ENCODE measurements around the gene AIFM1.

Gene AIFM1

GRCh38 chrX:130103605-130104004, 62.0 kb downstream of the AIFM1 start:
- Histone ChIP-seq H3K4me2 (ENCODE audit: low read length) (no peak overlapping the region), H2BK5ac (ENCODE audit: low read depth, low read length, poor library complexity) (no peak overlapping the region), H3K27ac (ENCODE audit: low read depth, low read length) (no peak overlapping the region), H2AK5ac (ENCODE audit: low read length) (no peak overlapping the region), H3K18ac (ENCODE audit: low read length) (no peak overlapping the region), H3K23ac (ENCODE audit: low read length) (no peak overlapping the region), H3K79me2 (ENCODE audit: control insufficient read depth, insufficient read depth, low read length, poor library complexity) (peaks cover 11% of the 10 kb centered on the region), H3K4ac (ENCODE audit: low read depth, low read length) (peak overlapping the region; percentile 93), H3K36me3 (ENCODE audit: control insufficient read depth in 1 of 2, insufficient read depth in 2 of 2, low read length in 2 of 2) (no peaks in the 10 kb centered on the region), H4K8ac (ENCODE audit: low read depth, low read length) (no peak overlapping the region), H3K9ac (ENCODE audit: low read length) (no peak overlapping the region), H4K12ac (ENCODE audit: low read depth, low read length) (no peak overlapping the region), H2BK120ac (ENCODE audit: insufficient read depth, low read length, poor library complexity) (no peak overlapping the region), H3K79me1 (ENCODE audit: low read length) (peaks cover 4% of the 10 kb centered on the region), H3K27me3 (ENCODE audit: insufficient read depth, low read length) (no peaks in the 10 kb centered on the region), H3K4me3 (ENCODE audit: low read depth, low read length) (no peak overlapping the region), H3K9me3 (ENCODE audit: insufficient read depth, low read depth, low read length) (no peaks in the 10 kb centered on the region), H4K91ac (ENCODE audit: low read depth, low read length) (no peak overlapping the region), H3K4me1 (ENCODE audit: control insufficient read depth in 1 of 2, insufficient read depth in 2 of 2, low read length in 2 of 2) (peaks cover 31 to 33% of the 10 kb centered on the region in 2 experiments), H2AFZ (ENCODE audit: insufficient read depth, low read length, poor library complexity) (no peak overlapping the region), H2BK12ac (ENCODE audit: low read length) (no peak overlapping the region), H3K14ac (ENCODE audit: low read length) (no peak overlapping the region)
- no CpG with 5 or more reads among the region's 3 CpGs for WGBS (ENCODE audit: extremely low coverage, insufficient coverage, insufficient read length)
- DNase-seq: no peak

- Histone ChIP-seq H3K4me1 (ENCODE audit: control insufficient read depth in 1 of 2, insufficient read depth in 2 of 2, low read length in 2 of 2) (peaks cover 24 to 29% of the 10 kb centered on the region in 2 experiments), H3K14ac (ENCODE audit: low read length) (no peak overlapping the region), H3K9ac (ENCODE audit: low read length) (no peak overlapping the region)
Measured at GRCh38 chrX:130100180-130100579, 65.5 kb downstream of the AIFM1 start.

GRCh38 chrX:130098210-130098552, 67.5 kb downstream of the AIFM1 start:
- Histone ChIP-seq H3K27ac (ENCODE audit: low read depth, low read length) (peak overlapping the region; percentile 84), H3K79me2 (ENCODE audit: control insufficient read depth, insufficient read depth, low read length, poor library complexity) (peaks cover 1% of the 10 kb centered on the region), H4K8ac (ENCODE audit: low read depth, low read length) (no peak overlapping the region), H3K23ac (ENCODE audit: low read length) (no peak overlapping the region), H2BK120ac (ENCODE audit: insufficient read depth, low read length, poor library complexity) (peak overlapping the region; percentile 66), H2AFZ (ENCODE audit: insufficient read depth, low read length, poor library complexity) (peak overlapping the region; percentile 3), H3K4me1 (ENCODE audit: control insufficient read depth in 1 of 2, insufficient read depth in 2 of 2, low read length in 2 of 2) (peaks cover 22 to 27% of the 10 kb centered on the region in 2 experiments), H2BK5ac (ENCODE audit: low read depth, low read length, poor library complexity) (peak overlapping the region; percentile 85), H3K4ac (ENCODE audit: low read depth, low read length) (peak overlapping the region; percentile 42), H3K79me1 (ENCODE audit: low read length) (peaks cover 11% of the 10 kb centered on the region), H3K4me2 (ENCODE audit: low read length) (peak overlapping the region; percentile 16), H4K91ac (ENCODE audit: low read depth, low read length) (peak overlapping the region; percentile 43), H3K14ac (ENCODE audit: low read length) (peak overlapping the region; percentile 51), H3K18ac (ENCODE audit: low read length) (peak overlapping the region; percentile 86), H3K36me3 (ENCODE audit: control insufficient read depth in 1 of 2, insufficient read depth in 2 of 2, low read length in 2 of 2) (peaks cover 3 to 4% of the 10 kb centered on the region in 2 experiments), H2AK5ac (ENCODE audit: low read length) (peak overlapping the region; percentile 24), H3K9me3 (ENCODE audit: insufficient read depth, low read depth, low read length) (no peaks in the 10 kb centered on the region), H3K9ac (ENCODE audit: low read length) (no peak overlapping the region), H3K4me3 (ENCODE audit: low read depth, low read length) (no peak overlapping the region), H3K27me3 (ENCODE audit: insufficient read depth, low read length) (no peaks in the 10 kb centered on the region), H4K12ac (ENCODE audit: low read depth, low read length) (peak overlapping the region; percentile 51), H2BK12ac (ENCODE audit: low read length) (no peak overlapping the region)
- WGBS (ENCODE audit: extremely low coverage, insufficient coverage, insufficient read length): no CpG with 5 or more reads among the region's 5 CpGs
- DNase-seq: no peak

More at GRCh38 chrX:130100180-130100579, 65.5 kb downstream of the AIFM1 start:
- peak overlapping the region; percentile 47 for H3K4ac ChIP-seq (ENCODE audit: low read depth, low read length)
- H3K9me3 ChIP-seq (ENCODE audit: insufficient read depth, low read depth, low read length): no peaks in the 10 kb centered on the region
- peak; percentile 50 to 51 for DNase-seq
- H3K27me3 ChIP-seq (ENCODE audit: insufficient read depth, low read length): no peaks in the 10 kb centered on the region
- no peak overlapping the region for H3K27ac ChIP-seq (ENCODE audit: low read depth, low read length)
- no peak overlapping the region for H3K18ac ChIP-seq (ENCODE audit: low read length)
- H4K12ac ChIP-seq (ENCODE audit: low read depth, low read length): no peak overlapping the region
- no peak overlapping the region for H3K4me3 ChIP-seq (ENCODE audit: low read depth, low read length)
- no CpG with 5 or more reads among the region's 5 CpGs for WGBS (ENCODE audit: extremely low coverage, insufficient coverage, insufficient read length)
- H4K91ac ChIP-seq (ENCODE audit: low read depth, low read length): peak overlapping the region; percentile 35
- H3K36me3 ChIP-seq (ENCODE audit: control insufficient read depth in 1 of 2, insufficient read depth in 2 of 2, low read length in 2 of 2): no peaks in the 10 kb centered on the region
- H3K4me2 ChIP-seq (ENCODE audit: low read length): no peak overlapping the region
- H4K8ac ChIP-seq (ENCODE audit: low read depth, low read length): no peak overlapping the region
- H2AFZ ChIP-seq (ENCODE audit: insufficient read depth, low read length, poor library complexity): no peak overlapping the region
- H3K79me2 ChIP-seq (ENCODE audit: control insufficient read depth, insufficient read depth, low read length, poor library complexity): peaks cover 6% of the 10 kb centered on the region
- no peak overlapping the region for H2BK5ac ChIP-seq (ENCODE audit: low read depth, low read length, poor library complexity)
- no peak overlapping the region for H2AK5ac ChIP-seq (ENCODE audit: low read length)
- H3K79me1 ChIP-seq (ENCODE audit: low read length): peaks cover 9% of the 10 kb centered on the region
- no peak overlapping the region for H3K23ac ChIP-seq (ENCODE audit: low read length)
- H2BK120ac ChIP-seq (ENCODE audit: insufficient read depth, low read length, poor library complexity): no peak overlapping the region
- H2BK12ac ChIP-seq (ENCODE audit: low read length): no peak overlapping the region

- Histone ChIP-seq H3K9me3 (ENCODE audit: insufficient read depth, low read depth, low read length) (no peaks in the 10 kb centered on the region), H3K27ac (ENCODE audit: low read depth, low read length) (peak overlapping the region; percentile 84), H3K4me1 (ENCODE audit: control insufficient read depth in 1 of 2, insufficient read depth in 2 of 2, low read length in 2 of 2) (peaks cover 22 to 27% of the 10 kb centered on the region in 2 experiments), H3K36me3 (ENCODE audit: control insufficient read depth in 1 of 2, insufficient read depth in 2 of 2, low read length in 2 of 2) (peaks cover 3 to 4% of the 10 kb centered on the region in 2 experiments), H3K4me2 (ENCODE audit: low read length) (no peak overlapping the region), H3K79me2 (ENCODE audit: control insufficient read depth, insufficient read depth, low read length, poor library complexity) (peaks cover 1% of the 10 kb centered on the region), H3K23ac (ENCODE audit: low read length) (no peak overlapping the region), H3K4me3 (ENCODE audit: low read depth, low read length) (no peak overlapping the region), H3K79me1 (ENCODE audit: low read length) (peaks cover 11% of the 10 kb centered on the region), H3K4ac (ENCODE audit: low read depth, low read length) (peak overlapping the region; percentile 64), H3K27me3 (ENCODE audit: insufficient read depth, low read length) (no peaks in the 10 kb centered on the region), H2BK12ac (ENCODE audit: low read length) (peak overlapping the region; percentile 77), H3K9ac (ENCODE audit: low read length) (no peak overlapping the region), H4K91ac (ENCODE audit: low read depth, low read length) (peak overlapping the region; percentile 43), H2BK5ac (ENCODE audit: low read depth, low read length, poor library complexity) (peak overlapping the region; percentile 85), H3K18ac (ENCODE audit: low read length) (peak overlapping the region; percentile 86), H2AK5ac (ENCODE audit: low read length) (no peak overlapping the region), H3K14ac (ENCODE audit: low read length) (no peak overlapping the region), H4K8ac (ENCODE audit: low read depth, low read length) (peak overlapping the region; percentile 25), H4K12ac (ENCODE audit: low read depth, low read length) (no peak overlapping the region), H2AFZ (ENCODE audit: insufficient read depth, low read length, poor library complexity) (peak overlapping the region; percentile 3), H2BK120ac (ENCODE audit: insufficient read depth, low read length, poor library complexity) (no peak overlapping the region)
- WGBS (ENCODE audit: extremely low coverage, insufficient coverage, insufficient read length): no CpG with 5 or more reads among the region's 14 CpGs
- DNase-seq: peak; percentile 74 to 76
Measured at GRCh38 chrX:130097507-130098209, 68.0 kb downstream of the AIFM1 start.
